Erythroblast (primary cell): ENCODE results near the gene PCLAF.
"Not testable (repeated sequence)": the region's sequence is repeated elsewhere in the genome, so short reads cannot be mapped to it uniquely, and the experiment has no call there.

ENCODE experiments used
- DNase-seq, 2 experiments: peaks; one replicate each; lab custom pipeline; 2025; lab: John Stamatoyannopoulos, UW
- GATA1 ChIP-seq: IDR thresholded peaks from 2 replicates; pipeline ENCODE4 v1.6.1; 2011; ENCODE audit warnings: low read depth, mild to moderate bottlenecking, control low read depth, low read length, moderate library complexity
- POLR2A ChIP-seq: IDR thresholded peaks from 2 replicates; pipeline ENCODE4 v1.6.1; 2011; ENCODE audit warnings: mild to moderate bottlenecking, low read length

The PCLAF gene

GRCh38 chr15:64348455-64348854 is 32.8 kb downstream of the PCLAF start:
- TF ChIP-seq GATA1 (no peak), POLR2A (no peak)
- DNase-seq: no peak

GRCh38 chr15:64346242-64346641 is 35.0 kb downstream of the PCLAF start:
- not testable (repeated sequence) for DNase-seq

GRCh38 chr15:64344651-64345294 is 36.5 kb downstream of the PCLAF start:
- no peak for DNase-seq
- no peak for TF ChIP-seq GATA1
- no peak for TF ChIP-seq POLR2A

- TF ChIP-seq POLR2A: no peak
- no peak for TF ChIP-seq GATA1
- no peak for DNase-seq
Measured at GRCh38 chr15:64343841-64344240, 37.4 kb downstream of the PCLAF start.

GRCh38 chr15:64343222-64343621 is 38.0 kb downstream of the PCLAF start:
- no peak for TF ChIP-seq GATA1
- TF ChIP-seq POLR2A: no peak
- no peak for DNase-seq

- TF ChIP-seq POLR2A: no peak
- DNase-seq: no peak
Measured at GRCh38 chr15:64341961-64342360, 39.3 kb downstream of the PCLAF start.

- TF ChIP-seq POLR2A: no peak
- no peak for DNase-seq
Measured at GRCh38 chr15:64340355-64340754, 40.9 kb downstream of the PCLAF start.

GRCh38 chr15:64337761-64338160 is 43.5 kb downstream of the PCLAF start:
- DNase-seq: no peak
- no peak for TF ChIP-seq POLR2A
- TF ChIP-seq GATA1: no peak

- TF ChIP-seq GATA1: no peak
- TF ChIP-seq POLR2A: no peak
- no peak for DNase-seq
Measured at GRCh38 chr15:64333986-64334929, 47.0 kb downstream of the PCLAF start.

GRCh38 chr15:64333516-64333915 is 47.7 kb downstream of the PCLAF start:
- TF ChIP-seq GATA1: no peak
- TF ChIP-seq POLR2A: no peak
- peak in 1 of 2 experiments; percentile 9 for DNase-seq

- DNase-seq: not testable (repeated sequence)
Measured at GRCh38 chr15:64331668-64332067, 49.6 kb downstream of the PCLAF start.

GRCh38 chr15:64326975-64327374 is 54.3 kb downstream of the PCLAF start:
- DNase-seq: not testable (repeated sequence)

GRCh38 chr15:64326458-64326857 is 54.8 kb downstream of the PCLAF start:
- DNase-seq: not testable (repeated sequence)

- TF ChIP-seq POLR2A (no peak), GATA1 (no peak)
- peak; percentile 24 to 53 for DNase-seq
Measured at GRCh38 chr15:64324165-64324877, 56.9 kb downstream of the PCLAF start.
